HG03460 (cell line): ENCODE measurements around the gene PADI1.

ENCODE experiments used
- ATAC-seq: cut with Tn5 transposase; IDR thresholded peaks from one replicate; pipeline ENCODE4 v1.9.1; 2021; ENCODE audit not compliant: unreplicated experiment

The PADI1 gene

GRCh38 chr1:17196496-17197185 is 8.3 kb upstream of the PADI1 start:
- no peak for ATAC-seq

GRCh38 chr1:17197696-17198095 is 7.2 kb upstream of the PADI1 start:
- ATAC-seq: no peak

GRCh38 chr1:17198476-17199258 is 6.3 kb upstream of the PADI1 start:
- no peak for ATAC-seq

- ATAC-seq: no peak
Measured at GRCh38 chr1:17199267-17200044, 5.5 kb upstream of the PADI1 start.

- ATAC-seq: no peak
Measured at GRCh38 chr1:17200246-17200645, 4.7 kb upstream of the PADI1 start.

- no peak for ATAC-seq
Measured at GRCh38 chr1:17200756-17201155, 4.2 kb upstream of the PADI1 start.

GRCh38 chr1:17201201-17202021 is 3.5 kb upstream of the PADI1 start:
- ATAC-seq: no peak

- no peak for ATAC-seq
Measured at GRCh38 chr1:17205652-17206051, 724 bp downstream of the PADI1 start.

- ATAC-seq: no peak
Measured at GRCh38 chr1:17206196-17206595, 1.3 kb downstream of the PADI1 start.

GRCh38 chr1:17207046-17207445 is 2.1 kb downstream of the PADI1 start:
- ATAC-seq: peak; percentile 43

- no peak for ATAC-seq
Measured at GRCh38 chr1:17207540-17207939, 2.6 kb downstream of the PADI1 start.

GRCh38 chr1:17207966-17208418 is 3.1 kb downstream of the PADI1 start:
- ATAC-seq: peak; percentile 70

GRCh38 chr1:17208546-17208945 is 3.6 kb downstream of the PADI1 start:
- no peak for ATAC-seq

- ATAC-seq: no peak
Measured at GRCh38 chr1:17209430-17209829, 4.5 kb downstream of the PADI1 start.

GRCh38 chr1:17210176-17210575 is 5.2 kb downstream of the PADI1 start:
- no peak for ATAC-seq

- no peak for ATAC-seq
Measured at GRCh38 chr1:17211377-17211776, 6.4 kb downstream of the PADI1 start.

- ATAC-seq: no peak
Measured at GRCh38 chr1:17212009-17212408, 7.1 kb downstream of the PADI1 start.

GRCh38 chr1:17212487-17213121 is 7.7 kb downstream of the PADI1 start:
- no peak for ATAC-seq

GRCh38 chr1:17213148-17213781 is 8.3 kb downstream of the PADI1 start:
- no peak for ATAC-seq

- ATAC-seq: no peak
Measured at GRCh38 chr1:17213782-17214148, 8.8 kb downstream of the PADI1 start.
